Right forelimb (tissue), 1 donor: ENCODE data around the gene RNF215.

Source experiments
- DNase-seq: peaks from one replicate; pipeline ENCODE4 v3.0.0-alpha.2; 2018

The RNF215 gene

DNA sequence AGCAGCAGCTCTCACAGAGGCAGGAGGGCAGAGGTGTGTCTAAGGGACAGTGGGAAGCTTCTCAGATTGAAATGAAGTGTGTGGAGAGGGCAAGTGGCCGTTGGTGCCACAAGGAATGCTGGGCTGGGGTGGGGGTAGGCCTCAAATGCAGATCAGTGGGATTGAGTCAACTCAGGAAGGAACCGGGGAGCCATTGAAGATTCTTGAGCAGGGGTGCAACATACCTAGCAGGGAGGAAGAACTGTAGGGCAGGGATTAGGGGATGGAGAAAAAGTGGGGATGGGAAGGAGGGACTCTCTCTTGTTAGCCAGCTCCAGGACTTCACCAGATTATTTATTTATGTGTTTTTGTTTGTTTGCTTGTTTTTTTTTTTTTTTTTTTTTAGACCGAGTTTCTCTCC is 6.7 kb upstream of the RNF215 start:
- no peak for DNase-seq

GRCh38 chr22:30393322-30393680 is 6.1 kb upstream of the RNF215 start:
- no peak for DNase-seq

DNA sequence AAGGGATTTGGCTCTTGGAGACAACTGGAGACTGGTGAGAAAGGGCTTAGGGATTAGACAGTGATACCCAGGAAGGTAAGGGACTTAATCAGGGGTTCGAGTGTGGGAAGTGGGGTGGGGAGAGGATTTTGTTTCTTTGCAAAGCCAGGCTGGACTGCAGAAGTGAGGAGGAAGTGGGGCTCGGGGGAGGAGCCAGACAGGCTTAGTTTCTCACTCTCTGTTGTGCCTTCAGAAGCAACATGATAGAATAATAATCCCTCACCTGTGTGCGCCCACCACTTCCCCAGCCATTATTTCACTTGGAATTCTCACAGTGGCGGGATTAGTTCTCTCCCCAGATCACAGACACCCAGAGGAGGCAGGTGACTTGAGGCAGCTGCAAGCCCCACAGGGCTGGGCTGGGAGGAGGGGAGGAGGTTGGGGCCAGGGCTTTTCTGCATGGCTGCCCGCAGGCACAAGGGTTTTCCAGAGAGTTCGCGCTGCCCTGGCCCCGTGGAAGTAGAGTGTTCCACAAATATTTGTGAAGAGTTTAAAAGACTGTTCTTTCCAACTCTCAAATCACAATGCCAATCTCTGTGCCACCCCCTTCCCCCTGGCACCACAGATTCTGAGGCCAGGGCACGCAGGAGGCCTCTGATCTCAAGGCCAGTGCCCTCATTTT is 5.6 kb upstream of the RNF215 start:
- DNase-seq: no peak

DNA sequence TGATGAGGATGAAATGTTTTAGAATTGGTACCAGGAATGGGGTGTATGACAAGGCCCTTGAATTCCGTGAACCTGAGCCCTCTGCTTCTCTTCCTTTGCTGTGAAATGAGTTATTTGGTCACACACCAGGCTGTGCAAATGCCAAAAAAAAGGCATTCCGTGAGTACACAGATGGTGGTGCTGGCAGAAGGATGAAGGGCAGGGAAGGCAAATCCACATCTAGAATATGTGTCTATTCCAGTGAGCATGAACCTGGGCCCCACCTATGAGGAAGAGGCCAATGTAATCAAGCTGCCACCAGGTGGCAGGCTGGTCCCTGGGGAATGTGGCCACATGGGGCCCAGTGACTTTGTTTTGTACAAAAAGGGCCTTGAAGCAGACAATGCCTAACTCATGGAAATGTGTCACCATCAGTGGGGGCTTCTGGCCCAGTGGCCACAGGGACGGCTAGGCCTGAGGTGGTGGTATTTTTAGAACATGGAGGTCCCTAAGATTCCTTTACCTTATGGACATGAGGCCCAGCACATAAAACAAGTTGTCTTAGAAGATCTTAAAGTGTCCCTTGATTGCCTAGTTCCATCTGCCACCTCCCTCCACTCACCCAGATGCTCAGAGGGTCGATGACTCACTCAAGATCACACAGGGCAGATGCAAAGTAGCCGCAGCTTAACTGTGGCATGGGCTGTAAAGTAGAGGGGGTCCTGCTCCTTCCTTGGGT is 3.9 kb upstream of the RNF215 start:
- no peak for DNase-seq

GRCh38 chr22:30386608-30386959 is 627 bp downstream of the RNF215 start:
- DNase-seq: no peak

- DNase-seq: no peak
Measured at GRCh38 chr22:30385942-30386341, 1.3 kb downstream of the RNF215 start.

GRCh38 chr22:30383061-30383460 is 4.2 kb downstream of the RNF215 start:
- no peak for DNase-seq

- no peak for DNase-seq
Measured at GRCh38 chr22:30382340-30382739, 4.9 kb downstream of the RNF215 start.

GRCh38 chr22:30381264-30381663 is 5.9 kb downstream of the RNF215 start:
- DNase-seq: no peak

DNA sequence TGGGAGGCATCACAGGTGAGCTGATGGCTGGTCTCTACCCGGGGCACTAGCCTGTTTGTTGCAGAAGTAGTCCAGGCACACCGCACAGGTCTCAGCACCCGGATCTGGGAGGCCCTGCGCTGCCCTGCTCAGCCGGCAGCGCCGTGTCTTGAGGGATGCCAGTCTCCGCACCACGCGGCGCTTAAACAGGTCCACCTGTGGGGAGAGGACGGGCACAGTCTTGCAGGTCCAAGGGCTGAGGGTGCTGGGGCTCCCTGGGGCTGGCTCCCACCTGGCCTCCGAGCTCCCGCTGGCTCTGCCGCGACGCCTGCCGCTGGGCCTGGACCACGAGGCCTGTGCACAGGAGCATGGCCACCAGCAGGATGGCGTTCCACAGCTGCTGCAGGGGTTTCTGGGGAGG is 7.2 kb downstream of the RNF215 start:
- no peak for DNase-seq

DNA sequence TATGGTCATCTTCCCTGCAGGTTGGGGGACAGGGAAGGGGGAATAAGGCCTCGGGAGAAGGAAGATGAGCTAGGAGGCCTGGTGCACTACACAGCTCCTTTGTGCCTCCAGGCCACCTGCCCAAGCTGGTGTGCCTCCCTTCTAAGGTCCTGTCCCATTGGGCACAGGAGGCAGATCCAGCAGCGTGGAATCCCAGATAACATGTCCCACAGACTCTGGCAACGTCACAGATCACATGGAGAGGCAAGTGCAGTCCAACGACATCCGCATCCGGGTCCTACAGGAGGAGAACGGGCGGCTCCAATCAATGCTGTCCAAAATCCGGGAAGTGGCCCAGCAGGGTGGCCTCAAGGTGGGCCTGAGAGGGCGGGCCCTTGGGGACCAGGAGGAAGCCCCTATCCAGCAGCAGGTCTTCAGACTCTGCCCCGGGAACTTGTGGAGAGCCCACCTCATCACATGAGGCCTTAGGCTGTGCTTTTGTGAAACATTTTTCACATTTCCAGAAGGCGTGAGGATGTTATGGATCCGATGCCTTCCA is 11.8 kb downstream of the RNF215 start:
- no peak for DNase-seq

DNA sequence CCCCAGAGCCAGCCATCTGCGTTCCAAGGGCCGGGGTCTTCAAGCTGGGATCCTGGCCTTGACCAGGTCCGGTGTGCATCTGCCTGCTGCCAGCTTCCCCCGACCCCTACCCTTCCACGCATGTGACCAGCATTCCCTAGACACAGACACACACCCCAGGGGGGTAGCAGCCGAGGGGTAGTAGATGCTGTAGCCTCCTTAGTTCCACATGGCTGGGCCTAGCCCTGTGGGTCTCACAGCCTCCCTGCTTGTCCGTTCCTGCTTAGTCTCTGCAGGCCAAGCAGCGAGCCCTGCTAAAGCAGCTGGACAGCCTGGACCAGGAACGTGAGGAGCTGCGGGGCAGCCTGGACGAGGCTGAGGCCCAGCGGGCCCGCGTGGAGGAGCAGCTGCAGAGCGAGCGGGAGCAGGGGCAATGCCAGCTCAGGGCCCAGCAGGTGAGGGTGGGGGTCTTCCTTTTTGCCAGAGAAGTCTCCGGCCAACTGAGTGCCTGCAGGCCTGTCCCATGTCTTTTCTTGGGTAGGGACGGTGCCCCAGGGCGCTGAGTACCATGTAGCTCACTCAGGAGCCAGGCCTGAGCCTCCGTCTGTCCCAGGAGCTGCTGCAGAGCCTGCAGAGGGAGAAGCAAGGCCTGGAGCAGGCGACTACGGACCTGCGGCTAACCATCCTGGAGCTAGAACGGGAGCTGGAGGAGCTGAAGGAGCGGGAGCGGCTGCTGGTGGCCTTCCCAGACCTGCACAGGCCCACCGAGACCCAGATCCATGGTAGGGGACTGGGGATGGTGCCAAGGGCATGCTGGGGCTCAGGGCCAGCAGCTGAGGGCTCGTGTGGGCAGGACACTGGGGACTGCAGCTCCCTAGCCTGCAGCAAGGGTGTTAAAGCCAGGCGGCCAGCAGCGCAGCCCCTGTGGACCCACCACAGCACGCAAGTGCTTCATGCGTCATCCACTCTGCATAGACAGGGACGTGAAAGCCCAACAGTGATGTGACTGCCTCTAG is 13.6 kb downstream of the RNF215 start:
- no peak for DNase-seq

DNA sequence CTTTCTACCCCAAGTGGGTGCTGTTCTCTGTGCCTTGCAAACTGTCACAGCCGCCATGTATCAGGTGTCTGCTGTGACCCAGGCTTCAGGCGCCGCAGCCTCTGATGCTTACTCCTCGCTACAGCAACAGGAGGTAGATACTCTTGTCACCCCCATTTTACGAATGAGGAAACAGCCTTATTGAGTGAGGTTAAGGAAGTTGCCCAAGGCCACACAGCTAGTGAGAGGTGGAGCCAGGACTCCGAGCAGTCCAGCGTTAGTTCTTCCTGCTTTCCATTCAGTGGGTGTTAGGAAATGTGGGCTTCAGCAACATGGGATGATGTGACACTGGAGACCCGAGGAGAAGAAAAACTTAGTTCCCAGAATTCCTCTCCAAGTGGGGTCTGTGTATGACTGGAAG is 14.3 kb downstream of the RNF215 start:
- DNase-seq: no peak

DNA sequence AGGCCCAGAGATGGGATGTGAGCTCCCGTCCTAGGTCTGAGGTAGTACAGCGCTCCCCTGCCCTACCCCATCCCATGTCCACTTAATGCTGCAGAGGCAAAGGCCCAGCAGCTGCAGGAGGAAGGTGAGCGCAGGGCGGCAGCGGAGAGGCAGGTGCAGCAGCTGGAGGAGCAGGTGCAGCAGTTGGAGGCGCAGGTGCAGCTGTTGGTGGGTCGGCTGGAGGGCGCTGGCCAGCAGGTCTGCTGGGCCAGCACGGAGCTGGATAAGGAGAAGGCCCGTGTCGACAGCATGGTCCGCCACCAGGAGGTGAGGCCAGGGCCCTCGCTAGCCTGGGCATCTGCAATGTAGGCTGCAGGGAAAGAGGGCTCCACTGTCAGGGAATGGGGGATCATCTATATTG is 15.2 kb downstream of the RNF215 start:
- no peak for DNase-seq

- DNase-seq: no peak
Measured at GRCh38 chr22:30371321-30371720, 15.9 kb downstream of the RNF215 start.

DNA sequence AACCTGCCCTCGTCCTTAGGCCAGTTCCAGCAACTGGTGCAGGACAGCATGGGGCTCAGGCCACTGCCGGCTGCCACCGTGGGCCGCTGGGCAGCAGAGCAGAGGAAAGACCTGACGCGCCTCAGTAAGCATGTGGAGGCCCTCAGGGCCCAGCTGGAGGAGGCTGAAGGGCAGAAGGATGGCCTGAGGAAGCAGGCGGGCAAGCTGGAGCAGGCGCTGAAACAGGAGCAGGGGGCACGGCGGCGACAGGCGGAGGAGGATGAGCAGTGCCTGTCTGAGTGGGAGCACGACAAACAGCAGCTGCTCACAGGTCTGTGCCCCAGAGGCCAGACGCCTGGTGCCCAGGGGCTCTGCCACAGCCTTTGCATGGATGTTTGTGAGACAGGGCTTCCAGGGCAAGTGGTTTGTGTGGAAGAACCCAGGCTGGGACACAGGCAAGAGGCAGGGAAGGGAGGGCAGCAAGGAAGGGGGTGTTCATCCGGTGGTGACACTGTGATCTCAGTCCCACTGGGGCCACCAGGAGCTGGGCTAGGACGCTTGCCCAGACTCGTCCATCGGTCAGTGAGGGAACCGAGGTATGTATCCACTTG is 16.5 kb downstream of the RNF215 start:
- DNase-seq: no peak

DNA sequence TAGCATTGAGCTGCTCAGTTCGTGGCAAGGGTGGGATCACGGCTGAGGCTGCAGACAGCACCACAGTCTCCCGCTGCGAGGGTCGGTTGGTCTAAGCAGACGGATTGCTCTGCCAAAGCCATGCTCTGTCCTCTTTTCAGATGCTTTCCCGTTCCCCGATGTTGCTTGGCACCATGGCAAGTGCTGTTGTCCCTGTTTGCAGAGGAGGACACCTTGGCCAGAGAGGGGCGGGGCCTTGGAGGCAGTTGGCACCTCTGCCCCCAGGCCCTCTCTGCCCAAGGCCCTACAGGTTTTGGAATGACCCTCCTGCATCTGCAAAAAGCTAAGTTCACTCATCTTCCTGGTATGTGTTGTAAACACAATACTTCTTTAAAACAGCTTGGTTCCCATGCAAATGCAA is 18.8 kb downstream of the RNF215 start:
- DNase-seq: no peak

DNA sequence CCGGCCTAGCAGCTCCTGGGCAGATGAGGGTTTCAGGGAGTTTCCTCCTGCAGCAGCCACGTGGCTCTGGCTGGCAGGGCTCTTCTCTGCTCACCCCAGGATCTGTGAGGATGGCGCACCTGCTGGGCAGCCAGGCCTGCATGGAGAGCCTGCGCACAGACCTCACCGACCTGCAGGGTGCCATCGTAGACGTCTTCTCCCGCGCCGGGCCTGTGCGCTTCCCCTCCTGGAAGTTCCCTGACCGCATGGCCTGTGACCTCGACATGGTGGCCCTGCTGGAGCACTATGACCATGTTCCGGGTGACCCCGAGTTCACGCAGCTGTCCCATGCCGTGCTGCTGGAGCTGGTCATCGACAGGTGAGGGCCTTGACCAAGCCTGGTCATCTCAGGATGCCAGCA is 21.3 kb downstream of the RNF215 start:
- DNase-seq: no peak

- DNase-seq: no peak
Measured at GRCh38 chr22:30362651-30363281, 24.4 kb downstream of the RNF215 start.

DNA sequence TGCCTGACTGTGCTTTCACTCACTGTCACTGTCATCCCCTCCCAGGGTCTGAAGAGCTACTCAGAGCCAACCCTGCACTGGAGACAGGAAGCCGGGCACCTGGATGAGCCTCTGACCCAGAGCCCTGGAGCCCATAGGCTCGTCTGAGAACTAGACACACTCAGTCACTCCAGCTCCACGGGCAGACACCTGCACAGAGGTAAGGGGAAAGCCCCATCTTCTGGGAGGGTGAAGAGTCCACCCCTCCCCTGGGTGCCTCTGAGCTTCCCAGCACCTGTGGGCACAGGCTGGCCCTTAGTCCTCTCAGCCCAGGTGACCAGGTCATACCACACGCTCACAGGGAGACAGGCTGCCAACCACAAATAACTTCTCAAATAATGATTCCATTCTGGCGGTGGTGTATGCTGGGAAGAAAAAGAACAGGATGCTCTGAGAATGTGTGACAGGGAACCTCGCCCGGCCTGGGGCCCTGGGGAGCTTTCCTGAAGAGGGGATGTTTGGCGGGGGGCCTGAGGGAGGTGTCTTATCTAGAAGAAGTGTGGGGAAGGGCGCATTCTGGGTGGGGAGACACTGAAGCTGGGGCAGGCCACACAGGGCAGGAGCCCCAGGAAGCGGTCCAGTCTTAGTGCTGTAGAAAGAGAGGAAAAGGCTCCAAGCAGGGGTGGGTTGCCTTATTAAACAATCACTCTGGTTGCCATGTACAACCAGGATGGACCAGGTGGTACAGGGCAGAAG is 25.1 kb downstream of the RNF215 start:
- no peak for DNase-seq

DNA sequence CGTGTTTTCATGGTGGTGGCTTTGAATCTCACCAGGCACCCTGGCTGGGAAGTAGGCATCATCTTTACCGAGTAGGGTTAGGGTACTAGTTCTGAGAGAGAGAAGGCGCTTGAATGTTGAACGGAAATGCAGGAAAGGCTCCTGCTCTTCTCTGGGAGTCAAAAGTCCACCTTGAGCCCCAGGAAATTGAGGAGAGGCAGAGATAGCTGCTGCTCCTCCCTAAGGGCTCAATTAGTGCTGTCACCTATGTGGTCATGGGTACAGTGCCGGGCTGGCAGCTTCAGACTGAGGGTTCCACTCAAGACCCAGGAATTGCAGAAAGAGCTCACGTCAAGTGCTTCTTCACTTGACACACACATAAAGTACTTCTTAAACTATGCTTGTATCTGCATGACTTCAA is 28.7 kb downstream of the RNF215 start:
- no peak for DNase-seq

DNA sequence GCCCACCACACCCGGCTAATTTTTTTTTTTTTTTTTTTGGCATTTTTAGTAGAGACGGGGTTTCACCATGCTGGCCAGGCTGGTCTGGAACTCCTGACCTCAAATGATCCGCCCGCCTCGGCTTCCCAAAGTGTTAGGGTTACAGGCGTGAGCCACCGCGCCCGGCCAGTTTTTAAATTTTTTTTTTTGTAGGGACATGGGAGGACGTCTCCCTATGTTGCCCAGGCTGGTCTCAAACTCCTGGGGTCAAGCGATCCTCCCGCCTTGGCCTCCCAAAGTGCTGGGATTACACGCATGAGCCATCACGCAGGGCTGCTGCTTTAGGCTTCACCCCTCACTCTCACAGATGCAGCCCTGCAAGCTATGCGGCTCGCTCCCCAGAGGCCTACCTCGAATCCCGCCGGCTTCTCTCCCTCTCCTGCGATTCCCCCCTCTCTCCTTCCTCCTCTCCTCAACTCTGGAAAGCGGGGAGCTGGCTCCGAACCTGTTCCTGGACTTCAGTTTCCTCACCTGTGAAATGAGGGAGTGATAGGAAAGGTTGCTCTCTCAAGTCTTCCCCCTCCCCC is 29.5 kb downstream of the RNF215 start:
- no peak for DNase-seq
